ENCODE measurements around the gene MED16.

MED16 gene

GRCh38 chr19:904545-904944, 11.6 kb upstream of the MED16 start:
- Mint-ChIP-seq H3K4me3 (no peak overlapping the region), H3K9me3 (no peaks in the 10 kb centered on the region), H3K27ac (no peak overlapping the region), H3K27me3 (no peaks in the 10 kb centered on the region), H3K4me1 (peaks cover 51% of the 10 kb centered on the region), H3K36me3 (ENCODE audit: low read depth) (peaks cover 1% of the 10 kb centered on the region)
- DNase-seq (no peak), ATAC-seq (no peak)

- peaks cover 39% of the 10 kb centered on the region for H3K4me1 Mint-ChIP-seq
- peaks cover 1% of the 10 kb centered on the region for H3K36me3 Mint-ChIP-seq (ENCODE audit: low read depth)
Measured at GRCh38 chr19:903266-903797, 10.3 kb upstream of the MED16 start.

GRCh38 chr19:902446-903226, 9.6 kb upstream of the MED16 start:
- ATAC-seq (no peak), DNase-seq (no peak)
- no peaks in the 10 kb centered on the region for H3K27me3 Mint-ChIP-seq
- H3K27ac Mint-ChIP-seq, result peak overlapping the region; percentile 70
- H3K4me1 Mint-ChIP-seq, result peaks cover 32% of the 10 kb centered on the region
- peaks cover 1% of the 10 kb centered on the region for H3K36me3 Mint-ChIP-seq (ENCODE audit: low read depth)
- no peaks in the 10 kb centered on the region for H3K9me3 Mint-ChIP-seq
- H3K4me3 Mint-ChIP-seq, result no peak overlapping the region

More at GRCh38 chr19:903266-903797, 10.3 kb upstream of the MED16 start:
- no peak for DNase-seq
- Mint-ChIP-seq H3K9me3 (no peaks in the 10 kb centered on the region), H3K27me3 (no peaks in the 10 kb centered on the region), H3K4me3 (no peak overlapping the region), H3K27ac (no peak overlapping the region)
- ATAC-seq, result no peak

- no peaks in the 10 kb centered on the region for H3K27me3 Mint-ChIP-seq
- no peak overlapping the region for H3K27ac Mint-ChIP-seq
- no peak overlapping the region for H3K4me3 Mint-ChIP-seq
- DNase-seq, result no peak
- H3K4me1 Mint-ChIP-seq, result peaks cover 26% of the 10 kb centered on the region
- H3K9me3 Mint-ChIP-seq, result no peaks in the 10 kb centered on the region
- peaks cover 1% of the 10 kb centered on the region for H3K36me3 Mint-ChIP-seq (ENCODE audit: low read depth)
- ATAC-seq, result no peak
Measured at GRCh38 chr19:902093-902370, 9.0 kb upstream of the MED16 start.

- no peak overlapping the region for H3K4me3 Mint-ChIP-seq
- DNase-seq (no peak), ATAC-seq (no peak)
- H3K27me3 Mint-ChIP-seq, result no peaks in the 10 kb centered on the region
- H3K36me3 Mint-ChIP-seq (ENCODE audit: low read depth), result peaks cover under 1% of the 10 kb centered on the region
- no peak overlapping the region for H3K27ac Mint-ChIP-seq
- H3K4me1 Mint-ChIP-seq, result peaks cover 20% of the 10 kb centered on the region
- no peaks in the 10 kb centered on the region for H3K9me3 Mint-ChIP-seq
Measured at GRCh38 chr19:901216-902092, 8.5 kb upstream of the MED16 start.

GRCh38 chr19:900302-901111, 7.5 kb upstream of the MED16 start:
- H3K4me3 Mint-ChIP-seq, result no peak overlapping the region
- H3K36me3 Mint-ChIP-seq (ENCODE audit: low read depth), result no peaks in the 10 kb centered on the region
- H3K9me3 Mint-ChIP-seq, result no peaks in the 10 kb centered on the region
- ATAC-seq (peak; percentile 39), DNase-seq (no peak)
- no peak overlapping the region for H3K27ac Mint-ChIP-seq
- H3K27me3 Mint-ChIP-seq, result no peaks in the 10 kb centered on the region
- peaks cover 15% of the 10 kb centered on the region for H3K4me1 Mint-ChIP-seq

- ATAC-seq (no peak), DNase-seq (no peak)
- H3K27ac Mint-ChIP-seq, result no peak overlapping the region
- no peaks in the 10 kb centered on the region for H3K27me3 Mint-ChIP-seq
- peaks cover 13% of the 10 kb centered on the region for H3K4me1 Mint-ChIP-seq
- no peak overlapping the region for H3K4me3 Mint-ChIP-seq
- no peaks in the 10 kb centered on the region for H3K36me3 Mint-ChIP-seq (ENCODE audit: low read depth)
- no peaks in the 10 kb centered on the region for H3K9me3 Mint-ChIP-seq
Measured at GRCh38 chr19:900043-900301, 7.0 kb upstream of the MED16 start.

- H3K27ac Mint-ChIP-seq, result no peak overlapping the region
- peaks cover 12% of the 10 kb centered on the region for H3K4me1 Mint-ChIP-seq
- H3K9me3 Mint-ChIP-seq, result no peaks in the 10 kb centered on the region
- H3K4me3 Mint-ChIP-seq, result no peak overlapping the region
- H3K36me3 Mint-ChIP-seq (ENCODE audit: low read depth), result no peaks in the 10 kb centered on the region
- no peaks in the 10 kb centered on the region for H3K27me3 Mint-ChIP-seq
- no peak for DNase-seq
- ATAC-seq, result no peak
Measured at GRCh38 chr19:899336-900042, 6.5 kb upstream of the MED16 start.

GRCh38 chr19:898663-899062, 5.7 kb upstream of the MED16 start:
- Mint-ChIP-seq H3K36me3 (ENCODE audit: low read depth) (no peaks in the 10 kb centered on the region), H3K4me3 (no peak overlapping the region)
- no peak for ATAC-seq

GRCh38 chr19:897442-898039, 4.6 kb upstream of the MED16 start:
- H3K27me3 Mint-ChIP-seq, result no peaks in the 10 kb centered on the region
- H3K27ac Mint-ChIP-seq, result no peak overlapping the region
- ATAC-seq, result no peak
- H3K9me3 Mint-ChIP-seq, result no peaks in the 10 kb centered on the region
- peaks cover 4% of the 10 kb centered on the region for H3K36me3 Mint-ChIP-seq (ENCODE audit: low read depth)
- no peak for DNase-seq
- peaks cover 8% of the 10 kb centered on the region for H3K4me1 Mint-ChIP-seq
- no peak overlapping the region for H3K4me3 Mint-ChIP-seq

More at GRCh38 chr19:898663-899062, 5.7 kb upstream of the MED16 start:
- Mint-ChIP-seq H3K27ac (no peak overlapping the region), H3K4me1 (peaks cover 7% of the 10 kb centered on the region), H3K27me3 (no peaks in the 10 kb centered on the region), H3K9me3 (no peaks in the 10 kb centered on the region)
- DNase-seq, result no peak

- DNase-seq, result no peak
- Mint-ChIP-seq H3K4me1 (peaks cover 10% of the 10 kb centered on the region), H3K36me3 (ENCODE audit: low read depth) (peaks cover 4% of the 10 kb centered on the region), H3K27me3 (no peaks in the 10 kb centered on the region), H3K27ac (no peak overlapping the region), H3K4me3 (no peak overlapping the region), H3K9me3 (no peaks in the 10 kb centered on the region)
- ATAC-seq, result no peak
Measured at GRCh38 chr19:896999-897398, 4.0 kb upstream of the MED16 start.

GRCh38 chr19:896434-896833, 3.4 kb upstream of the MED16 start:
- H3K36me3 Mint-ChIP-seq (ENCODE audit: low read depth), result peaks cover 4% of the 10 kb centered on the region

GRCh38 chr19:892243-892893, 619 bp downstream of the MED16 start:
- H3K4me1 Mint-ChIP-seq, result peaks cover 18% of the 10 kb centered on the region
- no peaks in the 10 kb centered on the region for H3K27me3 Mint-ChIP-seq
- H3K9me3 Mint-ChIP-seq, result no peaks in the 10 kb centered on the region
- ATAC-seq (no peak), DNase-seq (peak; percentile 25)
- peak overlapping the region; percentile 82 for H3K4me3 Mint-ChIP-seq
- peak overlapping the region; percentile 80 for H3K27ac Mint-ChIP-seq
- peaks cover 4% of the 10 kb centered on the region for H3K36me3 Mint-ChIP-seq (ENCODE audit: low read depth)

More at GRCh38 chr19:896434-896833, 3.4 kb upstream of the MED16 start:
- Mint-ChIP-seq H3K27ac (no peak overlapping the region), H3K27me3 (no peaks in the 10 kb centered on the region), H3K4me3 (no peak overlapping the region), H3K4me1 (peaks cover 10% of the 10 kb centered on the region), H3K9me3 (no peaks in the 10 kb centered on the region)
- ATAC-seq (no peak), DNase-seq (no peak)

All from activated naive CD8-positive, alpha-beta T cell treated with anti-CD3 and anti-CD28 coated beads, Interleukin-2, amount 50 U/mL, for 24 hours (primary cell).